ENCODE data around the gene MROH7.

- peak in 4 of 5 experiments; percentile 37 to 60 (median 47) for TF ChIP-seq CTCF (IDR thresholded peaks at IDR 0.05 in 4 of 5, conservative IDR thresholded peaks at IDR 0.05 in 1 of 5)
- no peak for TF ChIP-seq POLR2A (IDR thresholded peaks at IDR 0.05)
Observed at GRCh38 chr1:54671985-54672608, 30.5 kb downstream of the MROH7 start.

Data from gastrocnemius medialis (tissue), 4 donors.